Activated naive CD4-positive, alpha-beta T cell (primary cell): ENCODE measurements around the gene ASTN2.

ENCODE experiments used
- DNase-seq, 4 experiments: peaks; one replicate each; lab custom pipeline; 2025; lab: John Stamatoyannopoulos, UW

Gene ASTN2

GRCh38 chr9:116954731-116955130, 460.1 kb downstream of the ASTN2 start:
- no peak for DNase-seq

GRCh38 chr9:116953271-116953670, 461.6 kb downstream of the ASTN2 start:
- DNase-seq: no peak

GRCh38 chr9:116952436-116952810, 462.4 kb downstream of the ASTN2 start:
- no peak for DNase-seq

GRCh38 chr9:116951588-116952435, 463.0 kb downstream of the ASTN2 start:
- no peak for DNase-seq

GRCh38 chr9:116945817-116946216, 469.0 kb downstream of the ASTN2 start:
- DNase-seq: no peak

- DNase-seq: no peak
These were observed 469.9 kb downstream of the ASTN2 start for GRCh38 chr9:116944714-116945534.

- no peak for DNase-seq
These were observed 470.9 kb downstream of the ASTN2 start for GRCh38 chr9:116943970-116944369.

- DNase-seq: no peak
These were observed 472.2 kb downstream of the ASTN2 start for GRCh38 chr9:116942593-116943061.

- DNase-seq: no peak
These were observed 473.6 kb downstream of the ASTN2 start for GRCh38 chr9:116941266-116941665.

GRCh38 chr9:116940614-116941215, 474.1 kb downstream of the ASTN2 start:
- no peak for DNase-seq

GRCh38 chr9:116939614-116940013, 475.2 kb downstream of the ASTN2 start:
- DNase-seq: no peak

GRCh38 chr9:116939161-116939560, 475.7 kb downstream of the ASTN2 start:
- DNase-seq: no peak

- DNase-seq: no peak
These were observed 477.5 kb downstream of the ASTN2 start for GRCh38 chr9:116937361-116937760.

GRCh38 chr9:116935149-116935897, 479.5 kb downstream of the ASTN2 start:
- DNase-seq: no peak

- no peak for DNase-seq
These were observed 480.7 kb downstream of the ASTN2 start for GRCh38 chr9:116934131-116934530.

- no peak for DNase-seq
These were observed 481.6 kb downstream of the ASTN2 start for GRCh38 chr9:116933251-116933650.

- no peak for DNase-seq
These were observed 485.2 kb downstream of the ASTN2 start for GRCh38 chr9:116929621-116930020.

GRCh38 chr9:116928884-116929283, 486.0 kb downstream of the ASTN2 start:
- DNase-seq: no peak

- DNase-seq: no peak
These were observed 486.6 kb downstream of the ASTN2 start for GRCh38 chr9:116928289-116928688.

GRCh38 chr9:116927726-116928125, 487.1 kb downstream of the ASTN2 start:
- DNase-seq: no peak

GRCh38 chr9:116925121-116925520, 489.7 kb downstream of the ASTN2 start:
- DNase-seq: no peak
